Caco-2 (cell line): ENCODE measurements around the gene DPF3. TPM values are rescaled to one million over a fixed set of nuclear protein-coding genes. Genes with fewer than 3 reads are reported as not detected.

Experiments used
- BruUV-seq: library from RNA; stranded (reverse); fragments of 400-500 nt; replicated peaks from 2 replicates; lab custom pipeline; 2021; lab: Mats Ljungman, UMichigan
- CTCF ChIA-PET: fragments of 300-600 bp; sonication (Branson Sonifier 250); formaldehyde crosslinking; loops from one replicate; lab custom pipeline; 2022; ENCODE audit warnings: antibody characterized with exemption; lab: Charles Lee
- POLR2A ChIA-PET: fragments of 300-600 bp; sonication (Branson Sonifier 250); formaldehyde crosslinking; loops from one replicate; lab custom pipeline; 2022; ENCODE audit warnings: antibody characterized with exemption; lab: Charles Lee
- DNase-seq, 2 experiments: peaks; one replicate each; pipeline versions ENCODE4 v3.0.0 to v3.0.0-alpha.2; 2020 to 2022
- H3K27me3 ChIP-seq: replicated peaks from 2 replicates; pipeline ENCODE4 v1.6.0; 2011; ENCODE audit warnings: low read length; ENCODE audit not compliant: control insufficient read depth, insufficient read depth
- H3K36me3 ChIP-seq: 2 replicates; pipeline ENCODE4 v1.5.1; 2011; ENCODE audit warnings: low read length; ENCODE audit not compliant: control insufficient read depth, insufficient read depth
- H3K4me1 ChIP-seq: fragments of 250-450 bp; sonication (Bioruptor Pico); 2 replicates; pipeline ENCODE4 v1.5.1; 2020; ENCODE audit warnings: mild to moderate bottlenecking
- H3K4me3 ChIP-seq: 2 replicates; pipeline ENCODE4 v1.5.1; 2011; ENCODE audit warnings: low read depth, mild to moderate bottlenecking, control low read depth, low read length
- H3K9me3 ChIP-seq: fragments of 250-450 bp; sonication (Bioruptor Pico); 2 replicates; pipeline ENCODE4 v1.5.1; 2020; ENCODE audit warnings: mild to moderate bottlenecking, moderate library complexity
- H3K27ac Mint-ChIP-seq: one replicate; pipeline ENCODE4 v1.8.0; 2022; ENCODE audit warnings: mixed read lengths; ENCODE audit not compliant: unreplicated experiment
- H3K27me3 Mint-ChIP-seq: one replicate; pipeline ENCODE4 v1.8.0; 2022; ENCODE audit warnings: mixed read lengths; ENCODE audit not compliant: insufficient read depth, unreplicated experiment
- H3K36me3 Mint-ChIP-seq: one replicate; pipeline ENCODE4 v1.8.0; 2022; ENCODE audit warnings: mild to moderate bottlenecking, mixed read lengths; ENCODE audit not compliant: insufficient read depth, unreplicated experiment
- H3K4me1 Mint-ChIP-seq: one replicate; pipeline ENCODE4 v1.8.0; 2022; ENCODE audit warnings: low read depth, mixed read lengths; ENCODE audit not compliant: unreplicated experiment
- H3K4me3 Mint-ChIP-seq: one replicate; pipeline ENCODE4 v1.8.0; 2022; ENCODE audit warnings: mild to moderate bottlenecking, moderate library complexity, mixed read lengths; ENCODE audit not compliant: unreplicated experiment
- H3K9me3 Mint-ChIP-seq: one replicate; pipeline ENCODE4 v1.8.0; 2022; ENCODE audit warnings: mixed read lengths; ENCODE audit not compliant: unreplicated experiment
- CTCF ChIP-seq, 2 experiments: fragments of 200-600 bp in 1 of 2; IDR thresholded peaks; 1 replicate in 1 of 2; 2 replicates in 1 of 2; pipeline versions ENCODE4 v1.5.1 to v1.8.0; 2011 to 2022; ENCODE audit warnings: antibody characterized with exemption in 1 of 2, control low read depth in 1 of 2, inconsistent platforms in 1 of 2, low read depth in 1 of 2, low read length in 1 of 2, mild to moderate bottlenecking in 1 of 2, moderate library complexity in 1 of 2; ENCODE audit not compliant: insufficient read depth in 1 of 2, severe bottlenecking in 1 of 2, unreplicated experiment in 1 of 2
- intact Hi-C: fragments of 100-400 bp; cut with micrococcal nuclease; formaldehyde crosslinking; loops from one replicate; pipeline ENCODE4 v1.10.0; 2022; ENCODE audit not compliant: unreplicated experiment
- total RNA-seq: library from RNA; stranded (reverse); gene quantifications from 2 replicates; pipeline ENCODE4 v1.2.3, GENCODE V29; 2022

DPF3 gene
- total RNA-seq, 1 experiment from 2014 or later, result not detected

- Histone ChIP-seq H3K36me3 (no peaks in the 10 kb centered on the region), H3K4me1 (no peaks in the 10 kb centered on the region), H3K9me3 (no peaks in the 10 kb centered on the region), H3K4me3 (no peak overlapping the region), H3K27me3 (no peaks in the 10 kb centered on the region; the same call in 1 of the 2 replicates)
- no peak for DNase-seq
- Mint-ChIP-seq H3K9me3 (no peaks in the 10 kb centered on the region), H3K36me3 (no peaks in the 10 kb centered on the region), H3K27me3 (peaks cover 20% of the 10 kb centered on the region), H3K4me3 (no peak overlapping the region), H3K27ac (no peak overlapping the region), H3K4me1 (no peaks in the 10 kb centered on the region)
- TF ChIP-seq CTCF (IDR thresholded peaks at IDR 0.05; ENCODE audit: insufficient read depth in 1 of 2, low read depth in 1 of 2, low read length in 1 of 2, severe bottlenecking in 1 of 2, unreplicated experiment in 1 of 2), result no peak
- ChIA-PET CTCF (no interaction called here), POLR2A (no interaction called here)
- no TSS peak for BruUV-seq
- intact Hi-C loops, result no loop called here
These were observed 278.3 kb downstream of the DPF3 start for GRCh38 chr14:72615451-72616121.

- peaks cover 19% of the 10 kb centered on the region for H3K27me3 Mint-ChIP-seq
- no peak for TF ChIP-seq CTCF (IDR thresholded peaks at IDR 0.05; ENCODE audit: insufficient read depth in 1 of 2, low read depth in 1 of 2, low read length in 1 of 2, severe bottlenecking in 1 of 2, unreplicated experiment in 1 of 2)
- no peaks in the 10 kb centered on the region for H3K9me3 Mint-ChIP-seq
- BruUV-seq, result no TSS peak
- Histone ChIP-seq H3K27me3 (no peaks in the 10 kb centered on the region; the same call in 1 of the 2 replicates), H3K4me3 (no peak overlapping the region), H3K9me3 (no peaks in the 10 kb centered on the region), H3K4me1 (no peaks in the 10 kb centered on the region), H3K36me3 (no peaks in the 10 kb centered on the region)
- no peak overlapping the region for H3K4me3 Mint-ChIP-seq
- no peak for DNase-seq
- no peaks in the 10 kb centered on the region for H3K36me3 Mint-ChIP-seq
- H3K27ac Mint-ChIP-seq, result no peak overlapping the region
- H3K4me1 Mint-ChIP-seq, result no peaks in the 10 kb centered on the region
- ChIA-PET CTCF (no interaction called here), POLR2A (no interaction called here)
- intact Hi-C loops, result no loop called here
These were observed 278.9 kb downstream of the DPF3 start for GRCh38 chr14:72614891-72615415.

- intact Hi-C loops, result no loop called here
- H3K4me1 Mint-ChIP-seq, result no peaks in the 10 kb centered on the region
- BruUV-seq, result no TSS peak
- POLR2A ChIA-PET, result no interaction called here
- no peak for DNase-seq
- no peak for TF ChIP-seq CTCF (IDR thresholded peaks at IDR 0.05; ENCODE audit: insufficient read depth in 1 of 2, low read depth in 1 of 2, low read length in 1 of 2, severe bottlenecking in 1 of 2, unreplicated experiment in 1 of 2)
- H3K9me3 Mint-ChIP-seq, result no peaks in the 10 kb centered on the region
- Histone ChIP-seq H3K27me3 (peaks cover 2% of the 10 kb centered on the region; the same call in 1 of the 2 replicates), H3K4me1 (no peaks in the 10 kb centered on the region), H3K4me3 (no peak overlapping the region), H3K9me3 (no peaks in the 10 kb centered on the region), H3K36me3 (no peaks in the 10 kb centered on the region)
- CTCF ChIA-PET, result no interaction called here
- no peak overlapping the region for H3K27ac Mint-ChIP-seq
- H3K4me3 Mint-ChIP-seq, result no peak overlapping the region
- no peaks in the 10 kb centered on the region for H3K36me3 Mint-ChIP-seq
- H3K27me3 Mint-ChIP-seq, result peaks cover 19% of the 10 kb centered on the region
These were observed 279.5 kb downstream of the DPF3 start for GRCh38 chr14:72614365-72614764.
